Neural progenitor cell (in vitro differentiated cells): ENCODE data around the gene RABEPK. TPM values are rescaled to one million over a fixed set of nuclear protein-coding genes. Genes with fewer than 3 reads are reported as not detected.
A peak's percentile ranks its signal among the peaks of the same experiment; 100 is the strongest.

Experiments used
- DNase-seq: peaks from one replicate; pipeline ENCODE4 v3.0.0-alpha.2; 2016; ENCODE audit warnings: low spot score
- H2AFZ ChIP-seq: fragments of 200-600 bp; sonication (generic); replicated peaks from 2 replicates; pipeline ENCODE4 v1.6.1; 2016; ENCODE audit warnings: antibody characterized with exemption
- H3F3A ChIP-seq: fragments of 200-600 bp; sonication (generic); 2 replicates; pipeline ENCODE4 v1.6.1; 2016; ENCODE audit warnings: antibody characterized with exemption, low read depth
- H3K27ac ChIP-seq: fragments of 200-600 bp; sonication (generic); 2 replicates; pipeline ENCODE4 v1.5.1; 2016; ENCODE audit warnings: mild to moderate bottlenecking
- H3K27me3 ChIP-seq: fragments of 200-600 bp; sonication (generic); 2 replicates; pipeline ENCODE4 v1.6.1; 2016; ENCODE audit warnings: mild to moderate bottlenecking, moderate library complexity
- H3K36me3 ChIP-seq: fragments of 200-600 bp; sonication (generic); 2 replicates; pipeline ENCODE4 v1.5.1; 2016
- H3K4me1 ChIP-seq: fragments of 200-600 bp; sonication (generic); 2 replicates; pipeline ENCODE4 v1.6.1; 2016; ENCODE audit warnings: mixed run types
- H3K4me2 ChIP-seq: fragments of 200-600 bp; sonication (generic); 2 replicates; pipeline ENCODE4 v1.6.1; 2016
- H3K4me3 ChIP-seq: fragments of 200-600 bp; sonication (generic); 2 replicates; pipeline ENCODE4 v1.5.1; 2016
- H3K79me2 ChIP-seq: fragments of 200-600 bp; sonication (generic); 2 replicates; pipeline ENCODE4 v1.6.1; 2016; ENCODE audit warnings: low read depth
- H3K9ac ChIP-seq: fragments of 200-600 bp; sonication (generic); 2 replicates; pipeline ENCODE4 v1.6.1; 2016
- H3K9me3 ChIP-seq: fragments of 200-600 bp; sonication (generic); 2 replicates; pipeline ENCODE4 v1.5.1; 2016; ENCODE audit warnings: low read depth
- H4K20me1 ChIP-seq: fragments of 200-600 bp; sonication (generic); 2 replicates; pipeline ENCODE4 v1.6.1; 2016; ENCODE audit warnings: low read depth
- H3K27ac Mint-ChIP-seq: 3 replicates; pipeline ENCODE4 v1.8.0; 2021; ENCODE audit warnings: mixed read lengths
- H3K27me3 Mint-ChIP-seq: 2 replicates; pipeline ENCODE4 v1.8.0; 2022; ENCODE audit warnings: low read depth, mild to moderate bottlenecking, inconsistent platforms, moderate library complexity, mixed read lengths; ENCODE audit not compliant: insufficient read depth
- H3K36me3 Mint-ChIP-seq: 3 replicates; pipeline ENCODE4 v1.8.0; 2021; ENCODE audit warnings: mixed read lengths
- H3K4me1 Mint-ChIP-seq: 3 replicates; pipeline ENCODE4 v1.8.0; 2021; ENCODE audit warnings: mixed read lengths
- H3K4me3 Mint-ChIP-seq: 3 replicates; pipeline ENCODE4 v1.8.0; 2021; ENCODE audit warnings: mild to moderate bottlenecking, moderate library complexity, mixed read lengths
- H3K9me3 Mint-ChIP-seq: 3 replicates; pipeline ENCODE4 v1.8.0; 2020; ENCODE audit warnings: mixed read lengths
- EZH2 ChIP-seq: fragments of 200-600 bp; sonication (generic); IDR thresholded peaks from 2 replicates; pipeline ENCODE4 v1.6.1; 2017; ENCODE audit warnings: antibody characterized with exemption, mild to moderate bottlenecking, moderate library complexity
- EZH2phosphoT487 ChIP-seq: fragments of 200-600 bp; sonication (generic); IDR thresholded peaks from 2 replicates; pipeline ENCODE4 v1.6.1; 2017; ENCODE audit warnings: antibody characterized with exemption
- total RNA-seq: library from RNA; depleted of rRNA; stranded (reverse); fragments of >200 nt; gene quantifications from 2 replicates; pipeline ENCODE4 v1.2.3, GENCODE V29; 2015; ENCODE audit warnings: low replicate concordance
- TF ChIP-seq, protein P1 (sequence below): fragments of 200-600 bp; sonication (generic); IDR thresholded peaks from 2 replicates; pipeline ENCODE4 v1.5.1; 2017; ENCODE audit warnings: antibody characterized with exemption, mild to moderate bottlenecking

The RABEPK gene
- total RNA-seq, 1 donor from 2014 or later = 7.8 TPM

DNA sequence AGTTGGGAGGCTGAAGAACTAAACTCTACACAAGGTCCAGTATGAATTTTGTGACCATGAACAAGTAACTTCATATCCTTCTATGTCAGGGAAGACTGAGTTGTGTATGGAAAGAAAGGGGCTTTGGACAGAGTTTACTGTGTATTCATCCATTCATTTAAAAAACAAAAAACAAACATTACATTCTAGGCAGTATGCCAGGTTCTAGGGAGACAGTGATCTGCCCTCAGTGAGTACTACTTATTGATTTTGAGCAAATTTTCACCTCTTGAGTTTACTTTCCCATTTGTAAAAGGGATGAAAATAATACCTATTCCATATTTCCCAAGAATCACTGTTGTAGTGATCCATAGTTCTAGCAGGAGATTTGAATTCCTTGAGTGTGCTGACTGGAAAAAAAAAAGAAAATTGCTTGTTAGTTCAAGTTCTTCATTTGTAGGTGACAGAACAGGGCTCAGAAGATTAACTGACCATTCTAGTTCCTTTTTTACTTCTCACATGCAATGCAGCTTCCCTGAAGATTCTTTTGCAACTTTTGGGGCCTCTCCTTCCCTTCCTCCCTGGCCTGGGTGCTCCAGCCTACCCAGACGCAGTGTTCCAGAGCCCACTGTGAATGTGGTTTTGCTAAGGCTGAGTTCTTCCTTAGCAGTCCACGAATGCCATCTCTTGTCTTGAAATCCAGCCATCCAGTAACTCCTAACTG, 58.6 kb downstream of the RABEPK start:
- Histone ChIP-seq H3K4me2 (no peak overlapping the region), H3K4me1 (peaks cover 8% of the 10 kb centered on the region), H4K20me1 (peaks cover 6% of the 10 kb centered on the region), H3K79me2 (peaks cover 23% of the 10 kb centered on the region), H3K27ac (no peak overlapping the region), H3K9me3 (no peaks in the 10 kb centered on the region), H3K9ac (no peak overlapping the region), H3K4me3 (no peak overlapping the region), H3F3A (no peaks in the 10 kb centered on the region), H2AFZ (no peak overlapping the region), H3K36me3 (no peaks in the 10 kb centered on the region), H3K27me3 (no peaks in the 10 kb centered on the region)
- H3K27ac Mint-ChIP-seq = no peak overlapping the region
- TF ChIP-seq, protein P1, sequence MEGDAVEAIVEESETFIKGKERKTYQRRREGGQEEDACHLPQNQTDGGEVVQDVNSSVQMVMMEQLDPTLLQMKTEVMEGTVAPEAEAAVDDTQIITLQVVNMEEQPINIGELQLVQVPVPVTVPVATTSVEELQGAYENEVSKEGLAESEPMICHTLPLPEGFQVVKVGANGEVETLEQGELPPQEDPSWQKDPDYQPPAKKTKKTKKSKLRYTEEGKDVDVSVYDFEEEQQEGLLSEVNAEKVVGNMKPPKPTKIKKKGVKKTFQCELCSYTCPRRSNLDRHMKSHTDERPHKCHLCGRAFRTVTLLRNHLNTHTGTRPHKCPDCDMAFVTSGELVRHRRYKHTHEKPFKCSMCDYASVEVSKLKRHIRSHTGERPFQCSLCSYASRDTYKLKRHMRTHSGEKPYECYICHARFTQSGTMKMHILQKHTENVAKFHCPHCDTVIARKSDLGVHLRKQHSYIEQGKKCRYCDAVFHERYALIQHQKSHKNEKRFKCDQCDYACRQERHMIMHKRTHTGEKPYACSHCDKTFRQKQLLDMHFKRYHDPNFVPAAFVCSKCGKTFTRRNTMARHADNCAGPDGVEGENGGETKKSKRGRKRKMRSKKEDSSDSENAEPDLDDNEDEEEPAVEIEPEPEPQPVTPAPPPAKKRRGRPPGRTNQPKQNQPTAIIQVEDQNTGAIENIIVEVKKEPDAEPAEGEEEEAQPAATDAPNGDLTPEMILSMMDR = no peak
- TF ChIP-seq EZH2 (no peak), EZH2phosphoT487 (no peak)
- H3K27me3 Mint-ChIP-seq = peaks cover 5% of the 10 kb centered on the region
- peaks cover 2% of the 10 kb centered on the region for H3K36me3 Mint-ChIP-seq
- H3K4me1 Mint-ChIP-seq = peaks cover 25% of the 10 kb centered on the region
- H3K4me3 Mint-ChIP-seq = no peak overlapping the region
- no peaks in the 10 kb centered on the region for H3K9me3 Mint-ChIP-seq
- no peak for DNase-seq

DNA sequence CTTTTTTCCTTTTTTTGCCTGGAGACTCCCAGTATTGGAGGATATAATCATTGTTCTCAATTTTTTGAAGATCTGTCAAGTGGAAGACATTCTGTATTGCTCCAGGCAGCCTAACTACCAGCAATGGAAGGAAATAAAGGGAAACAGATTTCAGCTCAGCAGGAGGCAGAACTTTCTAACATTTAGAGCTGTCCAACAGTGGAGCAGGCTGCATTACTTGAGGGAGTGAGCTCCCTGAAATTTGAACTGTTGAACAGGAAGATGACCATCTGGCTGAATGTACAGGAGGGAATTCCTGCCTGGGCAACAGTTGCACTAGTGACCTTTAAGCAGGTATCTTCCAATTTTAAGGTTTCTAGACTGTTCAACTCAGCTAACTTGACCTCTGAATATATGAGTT, 60.2 kb downstream of the RABEPK start:
- H3K79me2 ChIP-seq = peaks cover 39% of the 10 kb centered on the region
- H3F3A ChIP-seq = no peaks in the 10 kb centered on the region
- no peak for DNase-seq
- Mint-ChIP-seq H3K27ac (peak overlapping the region; percentile 54), H3K4me3 (peak overlapping the region; percentile 100), H3K4me1 (peaks cover 28% of the 10 kb centered on the region), H3K9me3 (no peaks in the 10 kb centered on the region), H3K27me3 (peaks cover 5% of the 10 kb centered on the region), H3K36me3 (peaks cover 2% of the 10 kb centered on the region)
- H3K27me3 ChIP-seq = no peaks in the 10 kb centered on the region
- no peak overlapping the region for H3K4me2 ChIP-seq
- TF ChIP-seq, protein P1 = no peak
- TF ChIP-seq EZH2phosphoT487 (no peak), EZH2 (no peak)
- H3K4me3 ChIP-seq = no peak overlapping the region
- H3K9ac ChIP-seq = no peak overlapping the region
- no peak overlapping the region for H3K27ac ChIP-seq
- no peak overlapping the region for H2AFZ ChIP-seq
- H3K4me1 ChIP-seq = peaks cover 8% of the 10 kb centered on the region
- H3K36me3 ChIP-seq = no peaks in the 10 kb centered on the region
- H3K9me3 ChIP-seq = no peaks in the 10 kb centered on the region
- H4K20me1 ChIP-seq = peaks cover 9% of the 10 kb centered on the region

DNA sequence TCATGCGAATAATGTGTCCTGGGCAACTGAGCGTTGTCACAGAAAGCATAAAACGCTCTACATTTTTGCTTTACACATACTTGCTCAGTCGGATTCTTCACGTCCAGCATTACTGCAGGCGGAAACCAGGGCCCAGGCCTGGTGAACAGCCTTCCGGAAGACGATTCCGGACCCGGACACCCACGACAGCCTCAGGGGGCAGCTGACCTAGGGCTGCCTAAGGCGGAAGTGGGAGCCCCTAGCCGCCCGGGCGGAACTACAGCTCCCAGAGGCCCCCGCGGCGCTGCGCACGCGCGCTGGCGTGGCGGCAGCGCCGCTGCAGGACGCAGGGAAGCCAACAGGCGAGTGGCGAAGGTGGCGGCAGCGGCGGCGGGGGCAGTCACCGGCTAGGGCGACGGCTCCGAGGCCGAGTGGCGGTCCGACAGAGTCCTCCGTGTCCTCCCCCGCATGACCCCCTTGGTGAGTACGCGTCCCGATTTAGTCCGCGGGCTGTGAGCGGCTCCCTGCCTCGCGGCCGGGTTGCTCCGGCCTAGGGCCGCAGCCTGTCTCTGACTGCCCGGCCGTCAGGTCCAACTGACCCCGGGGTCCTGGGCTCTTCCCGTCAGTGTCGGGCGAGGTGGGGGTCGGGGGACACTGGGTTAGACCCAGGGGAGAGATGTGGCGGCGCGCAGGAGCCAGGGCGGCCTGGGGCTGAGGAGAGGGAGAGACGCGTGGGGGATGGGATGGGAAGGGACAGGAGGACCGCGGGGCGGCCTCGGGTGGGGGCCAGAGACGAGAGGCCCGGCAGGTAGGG, 61.4 kb downstream of the RABEPK start, which contains the start of gene GAPVD1:
Gene GAPVD1 (plus strand): TSS at position 326 of the 793 bp plus-strand sequence. CDS start 37,096 bp downstream, outside the sequence.
- Histone ChIP-seq H3K79me2 (peaks cover 48% of the 10 kb centered on the region), H3K27me3 (no peaks in the 10 kb centered on the region), H3F3A (no peaks in the 10 kb centered on the region), H3K9me3 (no peaks in the 10 kb centered on the region), H3K4me2 (peak within 1 kb of the TSS; percentile 89), H3K27ac (no peak within 1 kb of the TSS), H4K20me1 (peaks cover 9% of the 10 kb centered on the region), H2AFZ (peak within 1 kb of the TSS; percentile 96), H3K4me1 (peaks cover 8% of the 10 kb centered on the region), H3K9ac (peak within 1 kb of the TSS; percentile 91), H3K4me3 (peak within 1 kb of the TSS; percentile 95), H3K36me3 (no peaks in the 10 kb centered on the region)
- Mint-ChIP-seq H3K27me3 (peaks cover 5% of the 10 kb centered on the region), H3K4me3 (peak within 1 kb of the TSS; percentile 100), H3K9me3 (no peaks in the 10 kb centered on the region), H3K36me3 (peaks cover 4% of the 10 kb centered on the region), H3K4me1 (peaks cover 28% of the 10 kb centered on the region), H3K27ac (peak within 1 kb of the TSS; percentile 96)
- peak; percentile 97 for DNase-seq
- TF ChIP-seq EZH2phosphoT487 = no peak
- TF ChIP-seq, protein P1 = peak; percentile 51
- no peak for TF ChIP-seq EZH2
